Ishikawa (cell line): ENCODE data around the gene ACTN1.

Experiments
- CEBPB ChIP-seq: IDR thresholded peaks from 2 replicates; pipeline ENCODE4 v1.6.1; 2012
- CREB1 ChIP-seq: IDR thresholded peaks from 2 replicates; pipeline ENCODE4 v1.6.1; 2012; ENCODE audit warnings: low read depth
- EGR1 ChIP-seq: IDR thresholded peaks from 2 replicates; pipeline ENCODE4 v1.6.1; 2012
- EP300 ChIP-seq: IDR thresholded peaks from 2 replicates; pipeline ENCODE4 v1.6.1; 2012; ENCODE audit warnings: borderline replicate concordance
- FOXM1 ChIP-seq: IDR thresholded peaks from 2 replicates; pipeline ENCODE4 v1.6.1; 2012; ENCODE audit warnings: low read depth, borderline replicate concordance
- MAX ChIP-seq: IDR thresholded peaks from 2 replicates; pipeline ENCODE4 v1.6.1; 2012
- NFIC ChIP-seq: IDR thresholded peaks from 2 replicates; pipeline ENCODE4 v1.6.1; 2012
- RAD21 ChIP-seq: IDR thresholded peaks from 2 replicates; pipeline ENCODE4 v1.6.1; 2012; ENCODE audit warnings: low read depth
- REST ChIP-seq: IDR thresholded peaks from 2 replicates; pipeline ENCODE4 v1.6.1; 2012; ENCODE audit warnings: low read depth, mild to moderate bottlenecking
- TAF1 ChIP-seq: IDR thresholded peaks from 2 replicates; pipeline ENCODE4 v1.6.1; 2012; ENCODE audit warnings: low read depth, mild to moderate bottlenecking
- TCF12 ChIP-seq: IDR thresholded peaks from 2 replicates; pipeline ENCODE4 v1.6.1; 2012; ENCODE audit warnings: low read depth
- TEAD4 ChIP-seq: IDR thresholded peaks from 2 replicates; pipeline ENCODE4 v1.6.1; 2012
- USF1 ChIP-seq: IDR thresholded peaks from 2 replicates; pipeline ENCODE4 v1.6.1; 2012
- YY1 ChIP-seq: IDR thresholded peaks from 2 replicates; pipeline ENCODE4 v1.6.1; 2012; ENCODE audit warnings: low read depth
- ZBTB7A ChIP-seq: IDR thresholded peaks from 2 replicates; pipeline ENCODE4 v1.6.1; 2012; ENCODE audit warnings: low read depth

Gene ACTN1

GRCh38 chr14:68959035-68959434, 20.1 kb downstream of the ACTN1 start:
- TF ChIP-seq RAD21, result no peak
- TF ChIP-seq TAF1, result no peak
- no peak for TF ChIP-seq MAX
- TF ChIP-seq FOXM1, result no peak
- no peak for TF ChIP-seq YY1
- no peak for TF ChIP-seq ZBTB7A
- no peak for TF ChIP-seq NFIC
- TF ChIP-seq TCF12, result no peak
- TF ChIP-seq REST, result no peak
- TF ChIP-seq TEAD4, result no peak
- TF ChIP-seq EGR1, result no peak
- TF ChIP-seq CEBPB, result no peak
- TF ChIP-seq CREB1, result no peak
- no peak for TF ChIP-seq EP300

- TF ChIP-seq CEBPB (no peak), NFIC (peak; percentile 19; the same call in 1 of the 2 replicates)
Observed at GRCh38 chr14:68958553-68958952, 20.5 kb downstream of the ACTN1 start.

GRCh38 chr14:68957775-68958174, 21.3 kb downstream of the ACTN1 start:
- TF ChIP-seq EP300 (no peak), EGR1 (no peak), USF1 (no peak), YY1 (no peak), CEBPB (no peak), FOXM1 (no peak), CREB1 (no peak), NFIC (no peak), MAX (no peak), TAF1 (no peak), REST (no peak), ZBTB7A (no peak), RAD21 (no peak), TCF12 (no peak), TEAD4 (no peak)

- TF ChIP-seq NFIC (no peak), CEBPB (no peak), ZBTB7A (no peak), YY1 (no peak), TAF1 (no peak), EGR1 (no peak), FOXM1 (no peak), CREB1 (no peak), MAX (no peak), TCF12 (no peak), EP300 (no peak), TEAD4 (no peak), RAD21 (no peak), REST (no peak), USF1 (no peak)
Observed at GRCh38 chr14:68956724-68957123, 22.4 kb downstream of the ACTN1 start.

GRCh38 chr14:68955851-68956179, 23.3 kb downstream of the ACTN1 start:
- TF ChIP-seq MAX (no peak), EP300 (no peak), YY1 (no peak)
